ENCODE measurements around the gene CDK11B. TPM values are rescaled to one million over a fixed set of nuclear protein-coding genes. Genes with fewer than 3 reads are reported as not detected.

Gene CDK11B
- total and polyA plus RNA-seq, 12 donors, result 8.8 to 65.4 (median 19.5) TPM

- DNase-seq, result peak in 1 of 7 donors; percentile 12
- TF ChIP-seq POLR2A (IDR thresholded peaks at IDR 0.05), result no peak
- no peak for TF ChIP-seq CTCF (IDR thresholded peaks at IDR 0.05)
- peaks cover 0 to 42% of the 10 kb centered on the region in 2 donors for H3K36me3 ChIP-seq (replicated peaks in 1 of 2)
- H3K27ac ChIP-seq, result no peak overlapping the region
- H3K4me1 ChIP-seq (replicated peaks in 1 of 2), result no peaks in the 10 kb centered on the region
- no peak overlapping the region for H3K4me3 ChIP-seq
- no peaks in the 10 kb centered on the region for H3K27me3 ChIP-seq
- 88 to 95% (median 93%) methylated on average over 22 to 25 of the region's 25 CpGs for WGBS, 4 donors
- intact Hi-C loops (cut with DNase I), result no loop called here
- no peaks in the 10 kb centered on the region for H3K9me3 ChIP-seq (replicated peaks in 1 of 3)
Measured at GRCh38 chr1:1672181-1672965, 13.6 kb upstream of the CDK11B start.

GRCh38 chr1:1671365-1672119 is 12.7 kb upstream of the CDK11B start:
- Histone ChIP-seq H3K4me3 (no peak overlapping the region), H3K9me3 (replicated peaks in 1 of 3) (no peaks in the 10 kb centered on the region), H3K36me3 (replicated peaks in 1 of 2) (peaks cover 0 to 44% of the 10 kb centered on the region in 2 donors), H3K27ac (no peak overlapping the region), H3K27me3 (no peaks in the 10 kb centered on the region), H3K4me1 (replicated peaks in 1 of 2) (no peaks in the 10 kb centered on the region)
- WGBS, 4 donors, result 84 to 91% (median 88%) methylated on average over 21 to 27 of the region's 27 CpGs
- TF ChIP-seq CTCF (IDR thresholded peaks at IDR 0.05) (no peak), POLR2A (IDR thresholded peaks at IDR 0.05) (no peak)
- DNase-seq, result peak in 1 of 7 donors; percentile 16
- intact Hi-C loops (cut with DNase I), result no loop called here

DNA sequence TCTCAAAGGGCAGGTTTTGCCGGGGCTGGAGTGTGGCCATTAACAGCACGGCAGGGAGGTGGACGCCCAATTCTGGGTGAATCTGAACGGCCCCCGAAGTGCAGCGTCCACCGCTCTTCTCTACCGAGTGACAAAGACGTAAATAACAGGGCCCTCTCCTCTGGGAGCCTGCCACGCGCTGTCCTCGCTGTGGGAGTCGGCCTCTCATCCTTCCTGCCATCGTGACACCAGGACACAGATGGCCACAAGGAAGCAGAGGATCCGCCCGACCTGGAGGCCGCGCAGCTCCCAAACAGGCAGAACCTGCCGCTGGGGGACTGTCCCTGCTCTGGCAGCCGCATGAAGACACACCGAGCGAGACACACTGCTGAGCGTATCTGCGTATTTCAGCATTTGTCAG is 12.1 kb upstream of the CDK11B start:
- H3K4me1 ChIP-seq (replicated peaks in 1 of 2), result no peaks in the 10 kb centered on the region
- TF ChIP-seq POLR2A (IDR thresholded peaks at IDR 0.05) (no peak), CTCF (IDR thresholded peaks at IDR 0.05) (no peak)
- H3K27ac ChIP-seq, result no peak overlapping the region
- no peak overlapping the region for H3K4me3 ChIP-seq
- H3K27me3 ChIP-seq, result no peaks in the 10 kb centered on the region
- intact Hi-C loops (cut with DNase I), result no loop called here
- no peaks in the 10 kb centered on the region for H3K9me3 ChIP-seq (replicated peaks in 1 of 3)
- 92 to 94% (median 93%) methylated on average over 19 to 24 of the region's 24 CpGs for WGBS, 4 donors
- peaks cover 0 to 50% of the 10 kb centered on the region in 2 donors for H3K36me3 ChIP-seq (replicated peaks in 1 of 2)
- peak in 1 of 7 donors; percentile 17 for DNase-seq
